HG03571 (cell line): ENCODE results near the gene MYEF2.

ENCODE experiments used
- ATAC-seq: cut with Tn5 transposase; IDR thresholded peaks from one replicate; pipeline ENCODE4 v1.9.1; 2021; ENCODE audit not compliant: unreplicated experiment

Gene MYEF2

GRCh38 chr15:48087844-48088243 lies 90.3 kb downstream of the MYEF2 start:
- no peak for ATAC-seq

DNA sequence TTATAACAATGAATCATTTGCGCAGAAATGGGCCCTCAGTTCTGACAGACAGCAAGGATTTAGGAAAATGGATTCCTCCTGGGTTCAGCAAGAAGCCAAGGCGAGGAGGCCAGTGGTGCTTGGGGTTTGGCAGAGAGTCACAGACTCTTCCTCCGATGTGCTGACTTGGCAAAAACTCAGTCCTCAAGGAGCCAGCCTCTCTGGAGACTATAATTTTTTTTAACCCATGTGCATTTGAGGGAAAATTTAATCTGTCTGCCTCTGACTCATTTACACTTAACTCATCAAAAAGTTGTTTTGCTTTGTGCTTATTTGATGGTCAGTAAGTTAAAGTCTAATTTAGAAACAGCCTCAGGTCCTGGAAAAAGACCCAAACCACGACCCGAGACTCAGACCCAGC lies 91.5 kb downstream of the MYEF2 start:
- ATAC-seq, result no peak

GRCh38 chr15:48086133-48086532 lies 92.0 kb downstream of the MYEF2 start:
- no peak for ATAC-seq

- ATAC-seq, result no peak
Measured at GRCh38 chr15:48085591-48085930, 92.5 kb downstream of the MYEF2 start.

GRCh38 chr15:48084759-48085590 lies 93.1 kb downstream of the MYEF2 start:
- ATAC-seq, result no peak
